Endodermal cell (in vitro differentiated cells): ENCODE results near the gene CTNNA2. TPM values are rescaled to one million over a fixed set of nuclear protein-coding genes. Genes with fewer than 3 reads are reported as not detected.

Source experiments
- DNase-seq: peaks from one replicate; pipeline ENCODE4 v3.0.0-alpha.2; 2017
- H3K27ac ChIP-seq: 2 replicates; pipeline ENCODE4 v1.5.1; 2013; ENCODE audit warnings: mild to moderate bottlenecking, low read depth, low read length, moderate library complexity
- H3K27me3 ChIP-seq: 2 replicates; pipeline ENCODE4 v1.6.1; 2013; ENCODE audit warnings: mild to moderate bottlenecking, low read length, moderate library complexity; ENCODE audit not compliant: insufficient read depth, control insufficient read depth, poor library complexity, severe bottlenecking
- H3K36me3 ChIP-seq: 2 replicates; pipeline ENCODE4 v1.7.0; 2013; ENCODE audit warnings: mild to moderate bottlenecking, low read length, moderate library complexity; ENCODE audit not compliant: control insufficient read depth, insufficient read depth
- H3K4me1 ChIP-seq: one replicate; pipeline ENCODE4 v1.7.0; 2013; ENCODE audit warnings: low read length; ENCODE audit not compliant: control insufficient read depth, insufficient read depth
- H3K4me3 ChIP-seq: 2 replicates; pipeline ENCODE4 v1.5.1; 2013; ENCODE audit warnings: mild to moderate bottlenecking, low read length, moderate library complexity
- H3K9ac ChIP-seq: 2 replicates; pipeline ENCODE4 v1.6.1; 2013; ENCODE audit warnings: mild to moderate bottlenecking, low read length, moderate library complexity; ENCODE audit not compliant: poor library complexity, severe bottlenecking; ENCODE audit errors: extremely low read depth
- H3K9me3 ChIP-seq: 2 replicates; pipeline ENCODE4 v1.6.1; 2013; ENCODE audit warnings: mild to moderate bottlenecking, low read length, moderate library complexity; ENCODE audit not compliant: control insufficient read depth
- H3K27ac Mint-ChIP-seq: 2 replicates; pipeline ENCODE4 v1.8.0; 2020; ENCODE audit warnings: mixed read lengths
- H3K27me3 Mint-ChIP-seq: 2 replicates; pipeline ENCODE4 v1.8.0; 2021; ENCODE audit warnings: mild to moderate bottlenecking, mixed read lengths; ENCODE audit not compliant: insufficient read depth
- H3K36me3 Mint-ChIP-seq: 2 replicates; pipeline ENCODE4 v1.8.0; 2020; ENCODE audit warnings: low read depth, mixed read lengths
- H3K4me1 Mint-ChIP-seq: 2 replicates; pipeline ENCODE4 v1.8.0; 2020; ENCODE audit warnings: mixed read lengths
- H3K4me3 Mint-ChIP-seq: 2 replicates; pipeline ENCODE4 v1.8.0; 2020; ENCODE audit warnings: mild to moderate bottlenecking, moderate library complexity, mixed read lengths
- H3K9me3 Mint-ChIP-seq: 2 replicates; pipeline ENCODE4 v1.8.0; 2020; ENCODE audit warnings: mild to moderate bottlenecking, mixed read lengths
- WGBS, 2 experiments: methylation state at CpG; one replicate each; pipeline versions ENCODE4 v1.1.5 to v1.1.7; 2013; ENCODE audit warnings: missing lambda C conversion rate in 2 of 2, mixed read lengths in 1 of 2; ENCODE audit not compliant: insufficient coverage in 1 of 2, insufficient read length in 1 of 2; 5-methylcytosine and 5-hydroxymethylcytosine counted together
- total RNA-seq, 2 donors: library from RNA; stranded (reverse); fragmentation: NEBNext Ultra II Directional in 1 of 2; extraction: Animal tissue kit (Norgen Biotek cat#: 25700) in 1 of 2; gene quantifications; 2 replicates in 1 of 2; 3 replicates in 1 of 2; pipeline ENCODE4 v1.2.1, GENCODE V29; 2021
- TF ChIP-seq, protein P1 (sequence below): fragments of 200-600 bp; sonication (generic); conservative IDR thresholded peaks from 2 replicates; pipeline ENCODE4 v1.5.0; 2021; ENCODE audit warnings: antibody characterized with exemption, mild to moderate bottlenecking

CTNNA2 gene
- total RNA-seq, 2 donors from 2014 or later, result 7.7 to 9.8 TPM

DNA sequence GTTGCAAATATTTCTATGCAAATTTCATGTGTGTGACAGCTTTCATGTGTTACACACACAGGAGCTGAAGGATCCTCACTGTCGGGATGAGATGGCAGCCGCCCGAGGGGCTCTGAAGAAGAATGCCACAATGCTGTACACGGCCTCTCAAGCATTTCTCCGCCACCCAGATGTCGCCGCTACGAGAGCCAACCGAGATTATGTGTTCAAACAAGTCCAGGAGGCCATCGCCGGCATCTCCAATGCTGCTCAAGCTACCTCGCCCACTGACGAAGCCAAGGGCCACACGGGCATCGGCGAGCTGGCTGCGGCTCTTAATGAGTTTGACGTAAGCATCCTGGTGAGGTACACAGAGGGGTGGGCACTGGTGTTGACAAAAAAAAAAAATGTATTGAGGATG is 361.2 kb downstream of the CTNNA2 start:
- Histone ChIP-seq H3K9me3 (no peaks in the 10 kb centered on the region), H3K27ac (no peak overlapping the region), H3K27me3 (no peaks in the 10 kb centered on the region), H3K4me1 (no peaks in the 10 kb centered on the region), H3K36me3 (no peaks in the 10 kb centered on the region), H3K9ac (no peak overlapping the region), H3K4me3 (no peak overlapping the region)
- TF ChIP-seq, protein P1, sequence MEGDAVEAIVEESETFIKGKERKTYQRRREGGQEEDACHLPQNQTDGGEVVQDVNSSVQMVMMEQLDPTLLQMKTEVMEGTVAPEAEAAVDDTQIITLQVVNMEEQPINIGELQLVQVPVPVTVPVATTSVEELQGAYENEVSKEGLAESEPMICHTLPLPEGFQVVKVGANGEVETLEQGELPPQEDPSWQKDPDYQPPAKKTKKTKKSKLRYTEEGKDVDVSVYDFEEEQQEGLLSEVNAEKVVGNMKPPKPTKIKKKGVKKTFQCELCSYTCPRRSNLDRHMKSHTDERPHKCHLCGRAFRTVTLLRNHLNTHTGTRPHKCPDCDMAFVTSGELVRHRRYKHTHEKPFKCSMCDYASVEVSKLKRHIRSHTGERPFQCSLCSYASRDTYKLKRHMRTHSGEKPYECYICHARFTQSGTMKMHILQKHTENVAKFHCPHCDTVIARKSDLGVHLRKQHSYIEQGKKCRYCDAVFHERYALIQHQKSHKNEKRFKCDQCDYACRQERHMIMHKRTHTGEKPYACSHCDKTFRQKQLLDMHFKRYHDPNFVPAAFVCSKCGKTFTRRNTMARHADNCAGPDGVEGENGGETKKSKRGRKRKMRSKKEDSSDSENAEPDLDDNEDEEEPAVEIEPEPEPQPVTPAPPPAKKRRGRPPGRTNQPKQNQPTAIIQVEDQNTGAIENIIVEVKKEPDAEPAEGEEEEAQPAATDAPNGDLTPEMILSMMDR, result no peak
- no peak for DNase-seq
- Mint-ChIP-seq H3K9me3 (peaks cover under 1% of the 10 kb centered on the region), H3K4me1 (no peaks in the 10 kb centered on the region), H3K27ac (no peak overlapping the region), H3K27me3 (no peaks in the 10 kb centered on the region), H3K4me3 (no peak overlapping the region), H3K36me3 (no peaks in the 10 kb centered on the region)
- 95% methylated on average over 16 to 18 of the region's 18 CpGs for WGBS, 2 experiments

DNA sequence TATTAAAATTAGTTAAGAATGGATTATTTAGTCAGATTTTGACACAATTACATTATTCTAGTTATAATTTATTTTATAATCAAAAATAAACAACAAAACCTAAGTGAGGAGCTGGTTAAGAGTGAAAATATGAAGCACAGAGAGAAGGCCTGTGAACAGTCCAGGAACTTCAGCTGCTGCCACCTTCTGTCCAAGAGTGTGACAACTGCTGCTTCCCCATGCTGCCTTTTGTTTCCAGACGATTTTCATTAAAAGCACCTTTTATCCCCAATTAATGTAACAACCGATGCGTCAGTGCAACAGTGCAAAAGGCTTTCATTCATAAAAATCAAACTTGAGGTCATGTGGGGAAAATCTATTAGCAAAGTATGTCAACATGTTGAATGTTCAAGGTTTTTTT is 363.6 kb downstream of the CTNNA2 start:
- H3K4me1 Mint-ChIP-seq, result no peaks in the 10 kb centered on the region
- TF ChIP-seq, protein P1, result peak; percentile 78
- H3K9me3 Mint-ChIP-seq, result peaks cover 6% of the 10 kb centered on the region
- Histone ChIP-seq H3K9ac (no peak overlapping the region), H3K36me3 (no peaks in the 10 kb centered on the region), H3K27me3 (no peaks in the 10 kb centered on the region), H3K4me1 (no peaks in the 10 kb centered on the region), H3K27ac (no peak overlapping the region), H3K9me3 (no peaks in the 10 kb centered on the region), H3K4me3 (no peak overlapping the region)
- 42% methylated on average over 3 of the region's 3 CpGs; no CpG with 5 or more reads in 1 of the 2 experiments for WGBS, 2 experiments
- no peaks in the 10 kb centered on the region for H3K36me3 Mint-ChIP-seq
- no peak overlapping the region for H3K4me3 Mint-ChIP-seq
- no peaks in the 10 kb centered on the region for H3K27me3 Mint-ChIP-seq
- no peak overlapping the region for H3K27ac Mint-ChIP-seq
- DNase-seq, result peak; percentile 59

DNA sequence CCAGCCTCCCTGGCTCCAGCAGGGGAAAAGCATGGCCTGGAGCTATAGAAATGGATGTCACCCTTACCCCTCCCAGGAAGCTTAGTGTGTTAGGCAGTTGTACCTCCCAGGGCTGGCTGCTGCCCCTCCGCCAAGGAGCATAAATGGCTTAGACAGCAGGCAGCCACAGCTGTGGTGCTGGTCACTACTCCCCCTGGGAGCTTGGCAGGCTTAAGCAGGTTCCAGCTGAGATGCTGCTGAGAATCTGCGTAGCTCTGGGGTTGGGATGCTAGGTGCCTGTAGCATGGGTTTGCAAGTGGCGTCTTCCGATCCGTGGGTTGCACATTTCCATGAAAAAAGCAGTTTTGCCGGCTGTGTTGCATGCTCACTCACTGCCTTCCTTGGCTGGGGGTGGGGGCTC is 369.7 kb downstream of the CTNNA2 start:
- Histone ChIP-seq H3K27me3 (no peaks in the 10 kb centered on the region), H3K9ac (no peak overlapping the region), H3K27ac (no peak overlapping the region), H3K4me3 (no peak overlapping the region), H3K4me1 (no peaks in the 10 kb centered on the region), H3K9me3 (no peaks in the 10 kb centered on the region), H3K36me3 (no peaks in the 10 kb centered on the region)
- DNase-seq, result no peak
- no peaks in the 10 kb centered on the region for H3K27me3 Mint-ChIP-seq
- H3K4me3 Mint-ChIP-seq, result no peak overlapping the region
- no peak overlapping the region for H3K27ac Mint-ChIP-seq
- H3K4me1 Mint-ChIP-seq, result no peaks in the 10 kb centered on the region
- no peaks in the 10 kb centered on the region for H3K36me3 Mint-ChIP-seq
- TF ChIP-seq, protein P1, result no peak
- H3K9me3 Mint-ChIP-seq, result peaks cover 6% of the 10 kb centered on the region
- 89 to 90% methylated on average over 2 to 6 of the region's 6 CpGs for WGBS, 2 experiments
